Mucosa of stomach (tissue), 1 donor: ENCODE results near the gene POMGNT2.
"Not testable (repeated sequence)": the region's sequence is repeated elsewhere in the genome, so short reads cannot be mapped to it uniquely, and the experiment has no call there.

ENCODE experiments used
- H3K27me3 ChIP-seq: one replicate; pipeline ENCODE4 v1.7.0; 2013; ENCODE audit warnings: mild to moderate bottlenecking, low read length; ENCODE audit not compliant: control insufficient read depth, insufficient read depth
- H3K36me3 ChIP-seq: one replicate; pipeline ENCODE4 v1.7.0; 2013; ENCODE audit warnings: low read length; ENCODE audit not compliant: control insufficient read depth, insufficient read depth
- H3K4me1 ChIP-seq: one replicate; pipeline ENCODE4 v1.7.0; 2013; ENCODE audit warnings: mild to moderate bottlenecking, low read length; ENCODE audit not compliant: control insufficient read depth, insufficient read depth
- H3K4me3 ChIP-seq: one replicate; pipeline ENCODE4 v1.7.0; 2013; ENCODE audit warnings: low read length
- H3K9ac ChIP-seq: one replicate; pipeline ENCODE4 v1.7.0; 2013; ENCODE audit warnings: mild to moderate bottlenecking, low read length, moderate library complexity
- H3K9me3 ChIP-seq: one replicate; pipeline ENCODE4 v1.7.0; 2013; ENCODE audit warnings: mild to moderate bottlenecking, low read length, moderate library complexity; ENCODE audit not compliant: control insufficient read depth
- donor health status: Pancreatic carcinoma.

POMGNT2 gene

DNA sequence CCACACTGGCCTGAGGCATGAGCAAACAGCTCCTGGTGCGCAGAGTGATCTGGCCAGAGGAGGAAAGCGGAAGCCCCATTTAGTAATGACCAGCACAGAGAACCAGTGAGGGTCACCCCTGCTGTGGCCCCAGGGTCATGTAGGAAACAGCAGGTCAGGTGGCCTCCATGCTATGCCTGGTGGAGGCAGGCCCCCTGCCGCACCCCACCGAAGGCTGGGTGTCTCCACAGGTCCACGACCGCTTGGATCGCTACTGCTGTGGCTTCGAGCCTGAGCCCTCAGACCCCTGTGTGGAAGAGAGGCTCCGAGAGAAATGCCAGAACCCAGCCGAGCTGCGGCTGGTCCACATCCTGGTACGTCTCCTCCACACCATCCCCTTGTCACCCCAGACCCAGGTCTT lies 52.6 kb downstream of the POMGNT2 start:
- no peaks in the 10 kb centered on the region for H3K9me3 ChIP-seq
- H3K9ac ChIP-seq: no peak overlapping the region
- H3K27me3 ChIP-seq: no peaks in the 10 kb centered on the region
- H3K4me3 ChIP-seq: no peak overlapping the region
- H3K36me3 ChIP-seq: no peaks in the 10 kb centered on the region
- no peaks in the 10 kb centered on the region for H3K4me1 ChIP-seq

GRCh38 chr3:43048470-43048869 lies 57.4 kb downstream of the POMGNT2 start:
- no peaks in the 10 kb centered on the region for H3K27me3 ChIP-seq
- H3K4me1 ChIP-seq: no peaks in the 10 kb centered on the region
- H3K36me3 ChIP-seq: no peaks in the 10 kb centered on the region
- H3K9me3 ChIP-seq: no peaks in the 10 kb centered on the region
- H3K9ac ChIP-seq: no peak overlapping the region
- no peak overlapping the region for H3K4me3 ChIP-seq

DNA sequence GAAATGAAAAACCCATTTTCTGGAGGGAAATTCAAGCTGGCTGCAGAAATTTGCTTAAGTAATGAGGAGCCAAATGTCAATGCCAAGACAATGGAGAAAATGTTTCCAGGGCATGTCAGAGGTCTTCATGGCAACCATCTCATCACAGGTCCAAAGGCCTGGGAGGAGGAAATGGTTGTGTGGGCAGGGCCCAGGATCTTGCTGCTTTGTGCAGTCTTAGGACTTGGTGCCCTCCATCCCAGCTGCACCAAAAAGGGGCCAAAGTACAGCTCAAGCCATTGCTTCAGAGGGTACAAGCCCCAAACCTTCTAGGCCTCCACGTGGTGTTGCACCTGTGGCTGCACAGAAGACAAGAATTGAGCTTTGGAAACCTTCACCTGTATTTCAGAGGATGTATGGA lies 59.3 kb downstream of the POMGNT2 start:
- H3K9ac ChIP-seq: no peak overlapping the region
- H3K9me3 ChIP-seq: no peaks in the 10 kb centered on the region
- H3K4me1 ChIP-seq: no peaks in the 10 kb centered on the region
- no peaks in the 10 kb centered on the region for H3K27me3 ChIP-seq
- no peak overlapping the region for H3K4me3 ChIP-seq
- no peaks in the 10 kb centered on the region for H3K36me3 ChIP-seq

DNA sequence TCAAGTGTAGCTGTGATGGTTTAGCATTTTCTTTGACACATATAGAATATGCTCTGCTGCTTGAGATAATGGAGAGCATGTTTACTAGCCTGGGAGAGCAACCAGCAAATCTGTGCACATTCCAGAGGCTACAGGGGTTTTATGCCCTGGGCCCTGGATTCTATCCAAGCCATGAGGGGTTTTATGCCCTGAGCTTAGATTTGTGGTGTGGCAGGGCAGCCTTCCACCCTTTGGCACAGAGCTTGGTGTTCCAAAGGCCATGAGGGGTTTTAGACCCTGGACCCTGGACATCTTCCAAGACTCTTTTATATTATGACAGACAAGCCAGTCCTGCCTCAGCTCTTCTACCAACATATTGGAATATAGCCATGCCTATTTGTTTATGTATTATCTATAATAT lies 60.8 kb downstream of the POMGNT2 start:
- not testable (repeated sequence) for H3K27me3 ChIP-seq, H3K4me3 ChIP-seq, H3K9ac ChIP-seq, H3K4me1 ChIP-seq, H3K36me3 ChIP-seq, H3K9me3 ChIP-seq

DNA sequence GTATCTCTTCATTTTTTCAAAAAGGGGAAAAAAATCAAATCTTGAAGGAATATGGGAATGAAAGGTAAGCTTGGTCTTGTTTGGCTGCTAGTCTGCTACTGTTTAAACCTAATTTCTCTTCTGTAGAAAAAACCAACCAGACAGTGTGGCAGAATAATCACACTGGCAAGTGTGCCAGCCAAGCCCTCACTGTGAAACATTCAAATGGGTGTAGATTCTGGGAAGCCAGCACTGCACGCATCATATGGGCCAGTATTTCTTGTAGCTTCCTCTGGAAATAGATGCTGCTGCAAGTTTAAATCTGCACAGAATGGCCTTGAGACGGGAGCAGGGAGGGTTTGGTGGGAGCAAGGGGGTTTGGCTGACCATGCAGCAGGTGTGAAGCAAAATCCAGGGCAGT lies 62.1 kb downstream of the POMGNT2 start:
- Histone ChIP-seq H3K36me3 (no peaks in the 10 kb centered on the region), H3K4me3 (no peak overlapping the region), H3K9ac (no peak overlapping the region), H3K4me1 (no peaks in the 10 kb centered on the region), H3K9me3 (no peaks in the 10 kb centered on the region), H3K27me3 (no peaks in the 10 kb centered on the region)

DNA sequence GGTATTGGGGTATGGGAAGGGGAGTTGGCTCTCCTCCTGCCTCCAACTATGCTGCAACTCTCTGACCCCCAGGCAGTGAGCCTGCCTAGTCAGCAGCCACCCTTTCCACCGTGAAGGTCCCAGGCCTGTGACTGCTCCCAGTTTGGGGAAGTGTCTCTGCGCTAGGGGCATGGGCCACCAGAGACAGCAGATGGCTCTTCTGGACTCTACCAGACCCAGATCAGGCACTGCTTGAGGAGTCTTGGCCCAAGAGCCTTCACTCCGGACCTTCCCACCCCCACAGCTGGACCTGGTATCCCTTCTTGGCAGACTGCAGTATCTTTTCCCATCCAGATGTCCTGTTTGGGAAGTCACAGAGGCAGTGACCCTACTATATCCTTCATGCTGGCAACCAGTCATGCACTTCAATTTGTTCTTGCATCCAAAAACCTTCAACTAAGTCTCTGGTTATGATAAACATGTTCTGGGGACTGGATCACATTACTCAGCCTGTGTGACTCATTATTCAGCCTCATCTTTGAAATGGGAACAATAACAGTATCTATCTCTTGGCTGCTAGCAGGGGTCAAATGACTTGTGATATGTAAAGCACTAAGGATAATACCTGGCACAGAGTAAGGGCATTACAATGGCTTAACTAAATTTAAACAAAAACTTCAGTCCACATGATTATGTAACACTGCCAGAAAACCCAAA lies 62.7 kb downstream of the POMGNT2 start:
- H3K4me1 ChIP-seq: no peaks in the 10 kb centered on the region
- no peak overlapping the region for H3K4me3 ChIP-seq
- H3K9ac ChIP-seq: no peak overlapping the region
- H3K36me3 ChIP-seq: no peaks in the 10 kb centered on the region
- H3K27me3 ChIP-seq: no peaks in the 10 kb centered on the region
- no peaks in the 10 kb centered on the region for H3K9me3 ChIP-seq

- Histone ChIP-seq H3K4me1 (no peaks in the 10 kb centered on the region), H3K9ac (no peak overlapping the region), H3K9me3 (no peaks in the 10 kb centered on the region), H3K4me3 (no peak overlapping the region), H3K36me3 (no peaks in the 10 kb centered on the region), H3K27me3 (no peaks in the 10 kb centered on the region)
Measured at GRCh38 chr3:43041517-43041916, 64.4 kb downstream of the POMGNT2 start.

- Histone ChIP-seq H3K9me3 (no peaks in the 10 kb centered on the region), H3K4me3 (no peak overlapping the region), H3K4me1 (no peaks in the 10 kb centered on the region), H3K27me3 (no peaks in the 10 kb centered on the region), H3K36me3 (no peaks in the 10 kb centered on the region), H3K9ac (no peak overlapping the region)
Measured at GRCh38 chr3:43038010-43038409, 67.9 kb downstream of the POMGNT2 start.

DNA sequence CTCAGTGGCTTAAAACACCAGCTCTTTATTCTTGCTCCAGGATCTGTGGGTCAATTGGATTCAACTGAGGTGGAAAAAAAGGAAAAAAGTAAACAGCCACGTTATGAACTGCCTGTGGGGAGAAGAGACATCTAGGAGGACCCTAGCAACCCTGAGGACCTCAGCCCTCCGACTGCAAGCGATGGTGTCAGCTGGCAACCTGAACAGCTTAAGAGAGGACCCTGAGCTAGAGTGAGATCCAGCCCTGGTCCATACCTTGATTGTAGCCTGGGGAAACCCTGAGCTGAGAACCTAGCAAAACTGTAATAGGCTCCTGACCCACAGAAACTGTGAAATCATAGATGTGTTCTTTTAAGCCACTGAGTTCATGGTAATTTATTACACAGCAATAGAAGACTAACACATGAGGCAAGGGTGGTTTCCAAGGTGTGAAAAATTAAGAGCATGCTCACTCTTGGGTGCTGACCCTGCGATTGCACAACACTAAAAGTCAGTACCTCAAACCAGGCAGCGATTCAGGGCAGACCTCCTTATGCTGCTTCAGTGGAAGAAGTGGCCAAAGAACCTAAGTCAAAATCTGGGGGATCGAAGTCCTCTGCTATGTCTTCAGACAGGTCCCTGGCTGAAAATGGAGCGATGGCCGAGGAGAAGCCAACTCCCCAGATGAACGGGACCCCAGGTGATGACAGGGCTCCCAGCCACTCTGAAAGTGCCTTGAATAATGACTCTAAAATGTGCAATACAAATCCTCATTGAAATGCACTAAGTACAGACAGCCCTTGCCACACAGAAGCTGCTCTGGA lies 69.1 kb downstream of the POMGNT2 start:
- Histone ChIP-seq H3K4me1 (no peaks in the 10 kb centered on the region), H3K4me3 (no peak overlapping the region), H3K9ac (no peak overlapping the region), H3K9me3 (no peaks in the 10 kb centered on the region), H3K36me3 (no peaks in the 10 kb centered on the region), H3K27me3 (no peaks in the 10 kb centered on the region)

- H3K9ac ChIP-seq: no peak overlapping the region
- no peaks in the 10 kb centered on the region for H3K36me3 ChIP-seq
- peaks cover 4% of the 10 kb centered on the region for H3K4me1 ChIP-seq
- no peak overlapping the region for H3K4me3 ChIP-seq
- no peaks in the 10 kb centered on the region for H3K9me3 ChIP-seq
- no peaks in the 10 kb centered on the region for H3K27me3 ChIP-seq
Measured at GRCh38 chr3:43035801-43036365, 70.0 kb downstream of the POMGNT2 start.

DNA sequence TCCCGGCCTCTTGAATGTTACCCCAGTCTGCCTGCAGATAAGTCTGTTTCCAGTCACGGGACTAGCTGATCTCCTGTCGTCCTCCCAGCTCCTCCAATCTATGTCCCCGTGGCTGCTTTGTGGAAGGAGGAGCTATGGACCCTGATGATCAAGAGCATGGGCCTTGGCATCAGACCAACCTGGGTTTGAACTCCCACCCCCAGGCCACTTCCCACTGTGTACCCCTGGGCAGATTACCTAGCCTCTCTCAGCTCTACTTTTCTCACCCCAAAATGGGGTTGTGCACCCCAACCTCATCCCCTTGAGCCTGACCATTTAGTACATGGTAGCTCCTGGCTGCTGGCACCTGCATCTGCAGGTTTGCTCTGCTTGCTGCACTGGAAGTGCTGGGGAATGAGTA lies 71.0 kb downstream of the POMGNT2 start:
- no peak overlapping the region for H3K4me3 ChIP-seq
- H3K4me1 ChIP-seq: peaks cover 4% of the 10 kb centered on the region
- no peaks in the 10 kb centered on the region for H3K9me3 ChIP-seq
- no peaks in the 10 kb centered on the region for H3K27me3 ChIP-seq
- H3K9ac ChIP-seq: no peak overlapping the region
- H3K36me3 ChIP-seq: no peaks in the 10 kb centered on the region

- Histone ChIP-seq H3K9me3 (no peaks in the 10 kb centered on the region), H3K27me3 (no peaks in the 10 kb centered on the region), H3K4me1 (peaks cover 8% of the 10 kb centered on the region), H3K4me3 (no peak overlapping the region), H3K9ac (no peak overlapping the region), H3K36me3 (no peaks in the 10 kb centered on the region)
Measured at GRCh38 chr3:43034200-43034599, 71.7 kb downstream of the POMGNT2 start.
